Measurements from ENCODE around the gene NPPB.

The NPPB gene

DNA sequence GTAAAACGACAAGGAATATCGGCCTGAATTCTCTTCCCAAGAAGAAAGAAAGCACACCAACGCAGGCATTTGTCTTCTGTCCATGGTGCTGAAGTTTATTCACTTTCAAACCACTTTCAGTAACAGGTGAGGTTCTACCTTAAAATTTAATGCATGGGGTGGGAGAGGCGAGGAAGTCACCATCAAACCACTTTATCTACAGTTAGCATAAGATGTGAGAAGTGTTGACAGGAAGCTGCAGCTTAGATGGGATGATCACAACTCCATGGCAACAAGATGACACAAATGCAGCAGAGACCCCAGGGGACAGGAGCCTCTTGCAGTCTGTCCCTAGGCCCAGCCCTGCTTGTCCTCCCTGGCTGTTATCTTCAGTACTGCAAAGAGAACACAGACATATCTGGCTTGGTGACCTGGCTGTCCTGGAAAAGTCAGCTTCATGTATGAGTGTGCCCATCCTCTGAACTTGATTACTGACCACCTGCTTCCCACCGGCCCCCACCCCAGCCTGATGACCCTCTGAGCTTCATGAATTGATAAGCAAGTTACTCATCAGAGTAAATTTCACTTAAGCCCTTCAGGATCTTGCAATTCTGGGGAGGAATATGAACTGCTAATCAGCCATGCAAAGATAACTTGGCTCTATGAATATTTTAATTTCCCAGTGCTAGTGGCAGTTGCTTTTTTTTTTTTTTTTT is 13.0 kb downstream of the NPPB start:
- H2BK5ac ChIP-seq (ENCODE audit: low read length) = no peak overlapping the region
- peak; percentile 88 for DNase-seq
- H4K5ac ChIP-seq (ENCODE audit: low read length) = no peak overlapping the region
- H3K56ac ChIP-seq (ENCODE audit: low read length) = no peak overlapping the region
- H3K27ac ChIP-seq (ENCODE audit: low read depth, low read length) = no peak overlapping the region
- H3K4me1 ChIP-seq (ENCODE audit: control insufficient read depth, low read depth, low read length) = no peaks in the 10 kb centered on the region
- no peak overlapping the region for H3K4me3 ChIP-seq (ENCODE audit: low read length)
- H3K18ac ChIP-seq (ENCODE audit: low read length) = no peak overlapping the region
- no peak overlapping the region for H3K23ac ChIP-seq (ENCODE audit: low read length)
- no peaks in the 10 kb centered on the region for H3K79me1 ChIP-seq (ENCODE audit: low read length)
- no peak overlapping the region for H2AK5ac ChIP-seq (ENCODE audit: low read length)
- H2BK120ac ChIP-seq (ENCODE audit: low read depth, low read length) = no peak overlapping the region
- no peaks in the 10 kb centered on the region for H3K79me2 ChIP-seq (ENCODE audit: control insufficient read depth, insufficient read depth, low read length)
- no peaks in the 10 kb centered on the region for H3K27me3 ChIP-seq (ENCODE audit: insufficient read depth, low read length, poor library complexity)
- H2BK15ac ChIP-seq (replicated peaks; ENCODE audit: low read depth) = no peak overlapping the region
- no CpG with 5 or more reads among the region's 5 CpGs for WGBS (ENCODE audit: extremely low coverage, insufficient coverage, low lambda C conversion rate)
- no peak overlapping the region for H3K4ac ChIP-seq (ENCODE audit: low read depth, low read length)
- no peak overlapping the region for H3K9ac ChIP-seq (ENCODE audit: low read length)
- H4K8ac ChIP-seq (ENCODE audit: low read depth, low read length) = no peak overlapping the region
- peaks cover 4% of the 10 kb centered on the region for H3K36me3 ChIP-seq (ENCODE audit: control insufficient read depth, insufficient read depth, low read length)
- no peak overlapping the region for H3K4me2 ChIP-seq (ENCODE audit: low read length)

- Histone ChIP-seq H3K56ac (ENCODE audit: low read length) (no peak overlapping the region), H3K27ac (ENCODE audit: low read depth, low read length) (no peak overlapping the region), H3K23ac (ENCODE audit: low read length) (no peak overlapping the region), H2AK5ac (ENCODE audit: low read length) (no peak overlapping the region), H3K4me3 (ENCODE audit: low read length) (no peak overlapping the region), H3K79me1 (ENCODE audit: low read length) (no peaks in the 10 kb centered on the region), H3K79me2 (ENCODE audit: control insufficient read depth, insufficient read depth, low read length) (no peaks in the 10 kb centered on the region), H3K18ac (ENCODE audit: low read length) (no peak overlapping the region), H3K9ac (ENCODE audit: low read length) (no peak overlapping the region), H4K5ac (ENCODE audit: low read length) (no peak overlapping the region), H2BK120ac (ENCODE audit: low read depth, low read length) (no peak overlapping the region), H2BK15ac (replicated peaks; ENCODE audit: low read depth) (no peak overlapping the region), H3K4me1 (ENCODE audit: control insufficient read depth, low read depth, low read length) (no peaks in the 10 kb centered on the region), H3K36me3 (ENCODE audit: control insufficient read depth, insufficient read depth, low read length) (peaks cover 4% of the 10 kb centered on the region), H3K4ac (ENCODE audit: low read depth, low read length) (no peak overlapping the region), H3K27me3 (ENCODE audit: insufficient read depth, low read length, poor library complexity) (no peaks in the 10 kb centered on the region), H3K4me2 (ENCODE audit: low read length) (no peak overlapping the region), H4K8ac (ENCODE audit: low read depth, low read length) (no peak overlapping the region), H2BK5ac (ENCODE audit: low read length) (no peak overlapping the region)
- WGBS (ENCODE audit: extremely low coverage, insufficient coverage, low lambda C conversion rate) = no CpG with 5 or more reads among the region's 19 CpGs
- no peak for DNase-seq
Observed at GRCh38 chr1:11842154-11843041, 16.3 kb downstream of the NPPB start.

DNA sequence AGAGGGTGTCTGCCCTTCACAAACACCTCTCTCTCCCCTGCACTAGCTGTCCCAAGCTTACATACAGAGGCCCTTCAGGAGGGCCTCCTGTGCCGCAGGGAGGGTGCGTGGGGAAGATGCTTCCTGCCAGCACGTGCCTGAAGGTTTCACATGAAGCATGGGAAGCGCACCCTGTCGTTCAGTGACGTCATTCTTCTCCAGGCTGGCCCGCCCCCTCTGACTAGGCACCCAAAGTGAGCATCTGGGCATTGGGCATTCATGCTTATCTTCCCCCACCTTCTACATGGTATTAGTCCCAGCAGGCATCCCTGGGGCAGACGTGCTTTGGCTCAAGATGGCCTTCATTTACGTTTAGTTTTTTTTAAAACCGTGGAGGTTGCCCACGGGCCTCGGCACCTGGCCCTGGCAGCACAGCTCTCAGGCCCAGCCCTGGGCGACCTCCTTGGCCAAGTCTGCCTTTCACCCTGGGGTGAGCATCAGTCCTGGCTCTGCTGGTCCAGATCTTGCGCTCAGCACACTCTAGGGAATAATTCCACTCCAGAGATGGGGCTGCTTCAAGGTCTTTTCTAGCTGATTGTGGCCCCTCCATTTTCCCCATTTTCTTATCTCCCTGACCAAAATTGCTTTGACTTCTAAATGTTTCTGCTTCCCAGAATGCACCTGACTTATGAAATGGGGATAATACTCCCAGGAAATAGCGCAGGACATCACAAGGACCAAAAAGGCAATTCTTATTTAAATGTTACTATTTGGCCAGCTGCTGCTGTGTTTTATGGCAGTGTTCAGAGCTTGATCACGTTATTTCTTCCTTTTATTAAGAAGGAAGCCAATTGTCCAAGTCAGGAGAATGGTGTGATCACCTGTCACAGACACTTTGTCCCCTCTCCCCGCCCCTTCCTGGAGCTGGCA is 17.2 kb downstream of the NPPB start:
- Histone ChIP-seq H2BK5ac (ENCODE audit: low read length) (no peak overlapping the region), H4K8ac (ENCODE audit: low read depth, low read length) (no peak overlapping the region), H2BK15ac (replicated peaks; ENCODE audit: low read depth) (no peak overlapping the region), H3K23ac (ENCODE audit: low read length) (no peak overlapping the region), H2BK120ac (ENCODE audit: low read depth, low read length) (no peak overlapping the region), H3K27me3 (ENCODE audit: insufficient read depth, low read length, poor library complexity) (no peaks in the 10 kb centered on the region), H3K36me3 (ENCODE audit: control insufficient read depth, insufficient read depth, low read length) (peaks cover 4% of the 10 kb centered on the region), H3K4ac (ENCODE audit: low read depth, low read length) (no peak overlapping the region), H3K56ac (ENCODE audit: low read length) (no peak overlapping the region), H3K27ac (ENCODE audit: low read depth, low read length) (no peak overlapping the region), H4K5ac (ENCODE audit: low read length) (no peak overlapping the region), H3K79me2 (ENCODE audit: control insufficient read depth, insufficient read depth, low read length) (no peaks in the 10 kb centered on the region), H3K4me3 (ENCODE audit: low read length) (no peak overlapping the region), H3K4me2 (ENCODE audit: low read length) (no peak overlapping the region), H2AK5ac (ENCODE audit: low read length) (no peak overlapping the region), H3K4me1 (ENCODE audit: control insufficient read depth, low read depth, low read length) (no peaks in the 10 kb centered on the region), H3K79me1 (ENCODE audit: low read length) (no peaks in the 10 kb centered on the region), H3K9ac (ENCODE audit: low read length) (no peak overlapping the region), H3K18ac (ENCODE audit: low read length) (no peak overlapping the region)
- DNase-seq = no peak
- no CpG with 5 or more reads among the region's 17 CpGs for WGBS (ENCODE audit: extremely low coverage, insufficient coverage, low lambda C conversion rate)

DNA sequence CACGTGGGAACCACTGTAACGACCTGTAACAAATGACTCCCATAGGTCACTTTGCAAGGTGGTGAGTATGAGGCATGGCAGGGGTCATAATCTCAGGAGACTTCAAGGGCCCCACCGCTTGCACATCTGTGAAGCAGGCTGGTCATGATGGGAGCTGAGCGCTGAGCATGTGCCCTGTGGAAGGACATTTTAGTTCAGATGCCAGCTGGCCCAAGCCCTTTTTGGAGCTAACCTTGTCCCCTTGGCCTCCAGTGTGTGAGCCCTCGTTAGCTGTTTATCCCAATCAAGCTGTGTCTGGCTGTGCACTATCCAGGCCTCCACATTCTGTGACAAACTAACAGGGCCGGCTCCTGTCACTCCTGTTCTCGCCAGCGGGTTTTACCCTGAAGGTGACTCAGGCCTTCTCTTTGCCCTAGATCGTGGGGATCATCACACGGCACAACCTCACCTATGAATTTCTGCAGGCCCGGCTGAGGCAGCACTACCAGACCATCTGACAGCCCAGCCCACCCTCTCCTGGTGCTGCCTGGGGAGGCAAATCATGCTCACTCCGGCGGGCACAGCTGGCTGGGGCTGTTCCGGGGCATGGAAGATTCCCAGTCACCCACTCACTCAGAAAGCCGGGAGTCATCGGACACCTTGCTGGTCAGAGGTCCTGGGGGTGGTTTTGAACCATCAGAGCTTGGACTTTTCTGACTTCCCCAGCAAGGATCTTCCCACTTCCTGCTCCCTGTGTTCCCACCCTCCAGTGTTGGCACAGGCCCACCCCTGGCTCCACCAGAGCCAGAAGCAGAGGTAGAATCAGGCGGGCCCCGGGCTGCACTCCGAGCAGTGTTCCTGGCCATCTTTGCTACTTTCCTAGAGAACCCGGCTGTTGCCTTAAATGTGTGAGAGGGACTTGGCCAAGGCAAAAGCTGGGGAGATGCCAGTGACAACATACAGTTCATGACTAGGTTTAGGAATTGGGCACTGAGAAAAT is 18.7 kb downstream of the NPPB start:
- no peaks in the 10 kb centered on the region for H3K79me2 ChIP-seq (ENCODE audit: control insufficient read depth, insufficient read depth, low read length)
- no peak overlapping the region for H4K8ac ChIP-seq (ENCODE audit: low read depth, low read length)
- no peak overlapping the region for H2BK5ac ChIP-seq (ENCODE audit: low read length)
- H3K36me3 ChIP-seq (ENCODE audit: control insufficient read depth, insufficient read depth, low read length) = peaks cover 9% of the 10 kb centered on the region
- H3K27me3 ChIP-seq (ENCODE audit: insufficient read depth, low read length, poor library complexity) = no peaks in the 10 kb centered on the region
- no peak overlapping the region for H3K27ac ChIP-seq (ENCODE audit: low read depth, low read length)
- no peaks in the 10 kb centered on the region for H3K4me1 ChIP-seq (ENCODE audit: control insufficient read depth, low read depth, low read length)
- H3K23ac ChIP-seq (ENCODE audit: low read length) = no peak overlapping the region
- no peak for DNase-seq
- no CpG with 5 or more reads among the region's 20 CpGs for WGBS (ENCODE audit: extremely low coverage, insufficient coverage, low lambda C conversion rate)
- no peak overlapping the region for H2BK15ac ChIP-seq (replicated peaks; ENCODE audit: low read depth)
- no peak overlapping the region for H3K9ac ChIP-seq (ENCODE audit: low read length)
- H3K79me1 ChIP-seq (ENCODE audit: low read length) = no peaks in the 10 kb centered on the region
- H2BK120ac ChIP-seq (ENCODE audit: low read depth, low read length) = no peak overlapping the region
- no peak overlapping the region for H3K56ac ChIP-seq (ENCODE audit: low read length)
- no peak overlapping the region for H3K4ac ChIP-seq (ENCODE audit: low read depth, low read length)
- H3K4me3 ChIP-seq (ENCODE audit: low read length) = no peak overlapping the region
- H2AK5ac ChIP-seq (ENCODE audit: low read length) = no peak overlapping the region
- no peak overlapping the region for H4K5ac ChIP-seq (ENCODE audit: low read length)
- no peak overlapping the region for H3K18ac ChIP-seq (ENCODE audit: low read length)
- H3K4me2 ChIP-seq (ENCODE audit: low read length) = no peak overlapping the region
